HFFc6 (cell line): ENCODE data around the gene SNRNP25. TPM values are rescaled to one million over a fixed set of nuclear protein-coding genes. Genes with fewer than 3 reads are reported as not detected.

Experiments used
- DNase-seq: peaks from one replicate; pipeline ENCODE4 v3.0.0-alpha.2; 2018
- H3K27ac Mint-ChIP-seq: 2 replicates; pipeline ENCODE4 v1.8.0; 2020; ENCODE audit warnings: mild to moderate bottlenecking, mixed read lengths
- H3K27me3 Mint-ChIP-seq: 2 replicates; pipeline ENCODE4 v1.8.0; 2021; ENCODE audit warnings: mild to moderate bottlenecking, moderate library complexity, mixed read lengths; ENCODE audit not compliant: insufficient read depth
- H3K36me3 Mint-ChIP-seq: 2 replicates; pipeline ENCODE4 v1.8.0; 2021; ENCODE audit warnings: low read depth, mixed read lengths
- H3K4me1 Mint-ChIP-seq: 2 replicates; pipeline ENCODE4 v1.8.0; 2020; ENCODE audit warnings: low read depth, mixed read lengths
- H3K4me3 Mint-ChIP-seq: 2 replicates; pipeline ENCODE4 v1.8.0; 2020; ENCODE audit warnings: mild to moderate bottlenecking, moderate library complexity, mixed read lengths
- H3K9me3 Mint-ChIP-seq: 2 replicates; pipeline ENCODE4 v1.8.0; 2020; ENCODE audit warnings: mild to moderate bottlenecking, mixed read lengths
- total RNA-seq, 6 experiments: library from RNA; stranded (reverse); fragmentation: NEBNext Ultra II Directional; extraction: Animal tissue kit (Norgen Biotek cat#: 25700); gene quantifications; 2 replicates in 1 of 6; 3 replicates in 5 of 6; pipeline ENCODE4 v1.2.3, GENCODE V29; 2021
- TF ChIP-seq, protein P1 (sequence below): fragments of 200-600 bp; sonication (generic); IDR thresholded peaks from 2 replicates; pipeline ENCODE4 v1.5.0; 2021; ENCODE audit warnings: antibody characterized with exemption, mild to moderate bottlenecking

Gene SNRNP25
- total RNA-seq, 6 experiments from 2014 or later = 40.3 to 53.1 (median 44.0) TPM

GRCh38 chr16:78444-79150, 25.0 kb downstream of the SNRNP25 start:
- H3K4me1 Mint-ChIP-seq = peaks cover 46% of the 10 kb centered on the region
- peak; percentile 38 for DNase-seq
- TF ChIP-seq, protein P1, sequence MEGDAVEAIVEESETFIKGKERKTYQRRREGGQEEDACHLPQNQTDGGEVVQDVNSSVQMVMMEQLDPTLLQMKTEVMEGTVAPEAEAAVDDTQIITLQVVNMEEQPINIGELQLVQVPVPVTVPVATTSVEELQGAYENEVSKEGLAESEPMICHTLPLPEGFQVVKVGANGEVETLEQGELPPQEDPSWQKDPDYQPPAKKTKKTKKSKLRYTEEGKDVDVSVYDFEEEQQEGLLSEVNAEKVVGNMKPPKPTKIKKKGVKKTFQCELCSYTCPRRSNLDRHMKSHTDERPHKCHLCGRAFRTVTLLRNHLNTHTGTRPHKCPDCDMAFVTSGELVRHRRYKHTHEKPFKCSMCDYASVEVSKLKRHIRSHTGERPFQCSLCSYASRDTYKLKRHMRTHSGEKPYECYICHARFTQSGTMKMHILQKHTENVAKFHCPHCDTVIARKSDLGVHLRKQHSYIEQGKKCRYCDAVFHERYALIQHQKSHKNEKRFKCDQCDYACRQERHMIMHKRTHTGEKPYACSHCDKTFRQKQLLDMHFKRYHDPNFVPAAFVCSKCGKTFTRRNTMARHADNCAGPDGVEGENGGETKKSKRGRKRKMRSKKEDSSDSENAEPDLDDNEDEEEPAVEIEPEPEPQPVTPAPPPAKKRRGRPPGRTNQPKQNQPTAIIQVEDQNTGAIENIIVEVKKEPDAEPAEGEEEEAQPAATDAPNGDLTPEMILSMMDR = no peak
- H3K27me3 Mint-ChIP-seq = peaks cover 9% of the 10 kb centered on the region
- peak overlapping the region; percentile 94 for H3K4me3 Mint-ChIP-seq
- H3K27ac Mint-ChIP-seq = peak overlapping the region; percentile 91
- H3K9me3 Mint-ChIP-seq = no peaks in the 10 kb centered on the region
- peaks cover 2% of the 10 kb centered on the region for H3K36me3 Mint-ChIP-seq

GRCh38 chr16:79151-80054, 25.8 kb downstream of the SNRNP25 start:
- DNase-seq = no peak

GRCh38 chr16:83060-83603, 29.5 kb downstream of the SNRNP25 start:
- no peak for DNase-seq
- TF ChIP-seq, protein P1 = no peak
- H3K27ac Mint-ChIP-seq = peak overlapping the region; percentile 48; the same call in 1 of the 2 replicates
- peaks cover 39% of the 10 kb centered on the region for H3K4me1 Mint-ChIP-seq
- no peak overlapping the region for H3K4me3 Mint-ChIP-seq
- no peaks in the 10 kb centered on the region for H3K9me3 Mint-ChIP-seq
- peaks cover 9% of the 10 kb centered on the region for H3K27me3 Mint-ChIP-seq
- H3K36me3 Mint-ChIP-seq = peaks cover 7% of the 10 kb centered on the region

More at GRCh38 chr16:79151-80054, 25.8 kb downstream of the SNRNP25 start:
- Mint-ChIP-seq H3K36me3 (peaks cover 7% of the 10 kb centered on the region), H3K27ac (peak overlapping the region; percentile 91), H3K27me3 (peaks cover 9% of the 10 kb centered on the region), H3K4me3 (peak overlapping the region; percentile 94), H3K4me1 (peaks cover 54% of the 10 kb centered on the region), H3K9me3 (no peaks in the 10 kb centered on the region)
- TF ChIP-seq, protein P1 = no peak

- Mint-ChIP-seq H3K9me3 (no peaks in the 10 kb centered on the region), H3K27me3 (peaks cover 9% of the 10 kb centered on the region), H3K36me3 (peaks cover 7% of the 10 kb centered on the region), H3K4me1 (peaks cover 35% of the 10 kb centered on the region), H3K27ac (peak overlapping the region; percentile 89), H3K4me3 (peak overlapping the region; percentile 42)
- DNase-seq = no peak
- TF ChIP-seq, protein P1 = no peak; the same call in 1 of the 2 replicates
Measured at GRCh38 chr16:83781-84615, 30.4 kb downstream of the SNRNP25 start.
